ENCODE measurements around the gene TBX6. TPM values are rescaled to one million over a fixed set of nuclear protein-coding genes. Genes with fewer than 3 reads are reported as not detected.

Gene TBX6
- total and polyA plus RNA-seq, 2 of the 4 experiments (the other 2 are of a cell fraction) = 0.10 TPM; not detected in 1

DNA sequence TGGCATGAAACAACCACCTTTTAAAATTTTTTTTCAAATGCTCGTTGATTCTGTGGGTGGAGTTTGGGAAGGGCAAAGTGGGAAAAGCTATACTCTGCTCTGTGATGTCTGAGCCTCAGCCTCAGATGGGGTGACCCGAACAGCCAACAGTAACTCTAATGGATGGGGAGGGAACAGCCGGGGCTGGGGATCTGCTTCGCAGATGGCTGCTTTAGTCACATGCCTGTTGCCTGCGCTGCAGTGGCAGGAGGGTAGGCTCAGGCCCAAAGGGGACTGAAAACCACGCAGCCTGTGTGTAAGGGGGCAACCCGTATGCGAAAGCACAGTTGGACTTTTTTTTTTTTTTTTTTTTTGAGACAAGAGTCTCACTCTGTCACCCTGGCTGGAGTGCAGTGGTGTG is 46.2 kb upstream of the TBX6 start:
- no peaks in the 10 kb centered on the region for H4K20me1 ChIP-seq (ENCODE audit: insufficient read depth, low read length)
- H3K27me3 ChIP-seq (ENCODE audit: control insufficient read depth, insufficient read depth, low read length) = peaks cover 4% of the 10 kb centered on the region
- CTCF ChIA-PET = no interaction called here
- no peaks in the 10 kb centered on the region for H3K9me1 ChIP-seq (ENCODE audit: insufficient read depth, low read length)
- in situ Hi-C loops (cut with MboI; ENCODE audit: low sequenced_read_pairs) = no loop called here
- 65% methylated on average over 4 of the region's 8 CpGs; no CpG with 5 or more reads in 1 of the 2 experiments for WGBS, 2 experiments (ENCODE audit: extremely low coverage in 2 of 2, insufficient read length in 1 of 2)
- BruUV-seq (replicated peaks) = no TSS peak
- H2BK20ac ChIP-seq (ENCODE audit: low read depth, low read length) = no peak overlapping the region
- no peaks in the 10 kb centered on the region for H3K36me3 ChIP-seq (ENCODE audit: control insufficient read depth, insufficient read depth, low read length)
- H3K4me2 ChIP-seq (ENCODE audit: low read depth, low read length) = no peak overlapping the region
- no peak overlapping the region for H2BK5ac ChIP-seq (ENCODE audit: low read depth, low read length, poor library complexity, severe bottlenecking)
- no peak overlapping the region for H2AK5ac ChIP-seq (ENCODE audit: low read depth, low read length)
- no peak overlapping the region for H3K18ac ChIP-seq (ENCODE audit: low read depth, low read length)
- H3K14ac ChIP-seq (replicated peaks; ENCODE audit: low read depth, low read length) = no peak overlapping the region
- dilution Hi-C loops (cut with HindIII; ENCODE audit: low sequenced_read_pairs, unreplicated experiment) = no loop called here
- H2AK9ac ChIP-seq (replicated peaks; ENCODE audit: low read depth, low read length, poor library complexity) = no peak overlapping the region
- H3K79me1 ChIP-seq (ENCODE audit: low read depth in 1 of 2, low read length in 2 of 2) = no peaks in the 10 kb centered on the region
- H4K91ac ChIP-seq (ENCODE audit: insufficient read depth, low read depth, low read length) = no peak overlapping the region
- no peaks in the 10 kb centered on the region for H3K9me3 ChIP-seq (ENCODE audit: control insufficient read depth, insufficient read depth, low read length)
- no peak overlapping the region for H3K27ac ChIP-seq (ENCODE audit: insufficient read depth, low read length)
- no peak overlapping the region for H2BK120ac ChIP-seq (ENCODE audit: low read depth, low read length)
- no peak overlapping the region for H4K5ac ChIP-seq (ENCODE audit: low read depth, low read length)
- H3K56ac ChIP-seq (ENCODE audit: extremely low read depth, insufficient read depth, low read length) = no peak overlapping the region
- no peak overlapping the region for H2BK15ac ChIP-seq (ENCODE audit: low read depth, low read length)
- no peak overlapping the region for H3K23ac ChIP-seq (ENCODE audit: low read depth, low read length)
- peak overlapping the region; percentile 13 for H2AFZ ChIP-seq (replicated peaks; ENCODE audit: low read length, poor library complexity)
- no peaks in the 10 kb centered on the region for H3K4me1 ChIP-seq (ENCODE audit: control insufficient read depth, insufficient read depth, low read length)
- TF ChIP-seq RFX5 (IDR thresholded peaks at IDR 0.05; ENCODE audit: low read depth, low read length) = no peak
- no peak for TF ChIP-seq MAZ (IDR thresholded peaks at IDR 0.05; ENCODE audit: borderline replicate concordance, low read depth, low read length)
- TF ChIP-seq CTCF (conservative IDR thresholded peaks at IDR 0.05; ENCODE audit: low read depth, low read length) = no peak
- no peak for TF ChIP-seq MAFK (IDR thresholded peaks at IDR 0.05; ENCODE audit: low read depth, low read length)
- TF ChIP-seq RAD21 (IDR thresholded peaks at IDR 0.05; ENCODE audit: low read length) = no peak
- TF ChIP-seq SMC3 (IDR thresholded peaks at IDR 0.05; ENCODE audit: low read depth, low read length) = no peak
- TF ChIP-seq, protein P1, sequence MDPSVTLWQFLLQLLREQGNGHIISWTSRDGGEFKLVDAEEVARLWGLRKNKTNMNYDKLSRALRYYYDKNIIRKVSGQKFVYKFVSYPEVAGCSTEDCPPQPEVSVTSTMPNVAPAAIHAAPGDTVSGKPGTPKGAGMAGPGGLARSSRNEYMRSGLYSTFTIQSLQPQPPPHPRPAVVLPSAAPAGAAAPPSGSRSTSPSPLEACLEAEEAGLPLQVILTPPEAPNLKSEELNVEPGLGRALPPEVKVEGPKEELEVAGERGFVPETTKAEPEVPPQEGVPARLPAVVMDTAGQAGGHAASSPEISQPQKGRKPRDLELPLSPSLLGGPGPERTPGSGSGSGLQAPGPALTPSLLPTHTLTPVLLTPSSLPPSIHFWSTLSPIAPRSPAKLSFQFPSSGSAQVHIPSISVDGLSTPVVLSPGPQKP (IDR thresholded peaks at IDR 0.05; ENCODE audit: borderline replicate concordance, low read depth, low read length) = no peak
- TF ChIP-seq POLR2A (IDR thresholded peaks at IDR 0.05; ENCODE audit: low read depth, low read length) = no peak
- no peak for TF ChIP-seq CEBPB (IDR thresholded peaks at IDR 0.05; ENCODE audit: low read depth, low read length)
- no peak for TF ChIP-seq CHD1 (IDR thresholded peaks at IDR 0.05; ENCODE audit: low read depth, low read length)
- no peak for TF ChIP-seq USF2 (IDR thresholded peaks at IDR 0.05; ENCODE audit: low read depth, low read length)
- TF ChIP-seq RCOR1 (IDR thresholded peaks at IDR 0.05; ENCODE audit: insufficient replicate concordance, low read length) = no peak
- TF ChIP-seq MXI1 (IDR thresholded peaks at IDR 0.05; ENCODE audit: borderline replicate concordance, low read depth, low read length) = no peak
- TF ChIP-seq BHLHE40 (IDR thresholded peaks at IDR 0.05; ENCODE audit: low read depth, low read length) = no peak
- TF ChIP-seq FOS (IDR thresholded peaks at IDR 0.05; ENCODE audit: low read depth, low read length) = no peak
- TF ChIP-seq NFE2L2 (IDR thresholded peaks at IDR 0.05; ENCODE audit: low read depth, low read length) = no peak
- no peak overlapping the region for H3K4ac ChIP-seq (ENCODE audit: low read depth, low read length)
- POLR2A ChIA-PET (ENCODE audit: unreplicated experiment) = no interaction called here
- DNase-seq = no peak
- no peak for ATAC-seq (ENCODE audit: low read depth)
- no peak overlapping the region for H3K4me3 ChIP-seq (ENCODE audit: insufficient read depth, low read depth, low read length)
- H3K9ac ChIP-seq (ENCODE audit: low read depth, low read length) = no peak overlapping the region
- intact Hi-C loops (cut with micrococcal nuclease) = no loop called here
- H4K8ac ChIP-seq (ENCODE audit: low read depth in 2 of 2, low read length in 2 of 2) = no peak overlapping the region
